Liver (tissue), 3 donors: Measurements from ENCODE around the gene B3GAT1.

Experiments
- ATF3 ChIP-seq: IDR thresholded peaks from 2 replicates; pipeline ENCODE4 v1.6.1; 2016; ENCODE audit warnings: antibody characterized with exemption
- CTCF ChIP-seq: fragments of 150-350 bp; IDR thresholded peaks from 2 replicates; pipeline ENCODE4 v1.5.1; 2017; ENCODE audit warnings: improper control_type of control experiment, low read depth, low read length; ENCODE audit not compliant: missing input control
- EGR1 ChIP-seq, 2 donors: IDR thresholded peaks; 2 replicates each; pipeline ENCODE4 v1.6.1; 2016 to 2018; ENCODE audit warnings: antibody characterized with exemption in 2 of 2, low read depth in 2 of 2
- FOXA1 ChIP-seq: IDR thresholded peaks from 2 replicates; pipeline ENCODE4 v1.6.1; 2016; ENCODE audit warnings: antibody characterized with exemption
- GABPA ChIP-seq, 2 donors: IDR thresholded peaks in 1 of 2; conservative IDR thresholded peaks in 1 of 2; 2 replicates each; pipeline ENCODE4 v1.6.1; 2016; ENCODE audit warnings: antibody characterized with exemption in 2 of 2, mild to moderate bottlenecking in 1 of 2, moderate library complexity in 1 of 2
- MAX ChIP-seq: IDR thresholded peaks from 2 replicates; pipeline ENCODE4 v1.6.1; 2016; ENCODE audit warnings: antibody characterized with exemption
- YY1 ChIP-seq: IDR thresholded peaks from 2 replicates; pipeline ENCODE4 v1.6.1; 2016; ENCODE audit warnings: antibody characterized with exemption, mild to moderate bottlenecking
- donor health status: healthy.
- donor health status: healthy.

GRCh38 chr11:134401825-134402809 is 9.9 kb downstream of the B3GAT1 start:
- TF ChIP-seq FOXA1 (no peak), ATF3 (no peak), MAX (no peak), CTCF (no peak), YY1 (no peak), EGR1 (IDR thresholded peaks at IDR 0.05; ENCODE audit: low read depth in 2 of 2) (no peak), GABPA (IDR thresholded peaks at IDR 0.05 in 1 of 2, conservative IDR thresholded peaks at IDR 0.05 in 1 of 2) (no peak)
